ENCODE results near the gene SATB1. TPM values are rescaled to one million over a fixed set of nuclear protein-coding genes. Genes with fewer than 3 reads are reported as not detected.

Gene SATB1
- total and polyA plus RNA-seq, 3 experiments from 2014 or later = 89.6 to 163 (median 158) TPM

DNA sequence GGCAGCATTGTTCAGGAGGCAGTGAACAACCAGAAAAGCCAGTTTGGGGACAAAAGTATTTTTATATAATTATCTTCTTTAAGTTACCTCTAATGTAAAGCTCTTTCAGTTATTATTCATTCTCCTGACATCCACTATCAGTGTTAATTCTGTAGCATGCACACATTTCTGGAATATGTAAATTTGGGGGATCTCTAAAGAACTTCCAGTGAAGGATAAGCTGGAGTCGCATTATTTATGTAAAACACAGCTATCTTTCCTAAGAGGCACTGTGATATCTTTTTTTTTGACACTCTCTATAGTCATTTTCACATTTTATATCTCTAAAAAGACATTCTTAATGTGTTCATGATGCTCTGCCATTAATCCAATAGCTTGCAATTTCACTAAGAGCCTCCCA is 26.7 kb downstream of the SATB1 start:
- ChIA-PET CTCF (interaction anchor here (1.5 kb wide), 1 partner anchor 12 kb away, joined by 3 read pairs; no protein-coding TSS in a partner anchor), POLR2A (no interaction called here)
- no peak overlapping the region for H3K4me3 Mint-ChIP-seq

DNA sequence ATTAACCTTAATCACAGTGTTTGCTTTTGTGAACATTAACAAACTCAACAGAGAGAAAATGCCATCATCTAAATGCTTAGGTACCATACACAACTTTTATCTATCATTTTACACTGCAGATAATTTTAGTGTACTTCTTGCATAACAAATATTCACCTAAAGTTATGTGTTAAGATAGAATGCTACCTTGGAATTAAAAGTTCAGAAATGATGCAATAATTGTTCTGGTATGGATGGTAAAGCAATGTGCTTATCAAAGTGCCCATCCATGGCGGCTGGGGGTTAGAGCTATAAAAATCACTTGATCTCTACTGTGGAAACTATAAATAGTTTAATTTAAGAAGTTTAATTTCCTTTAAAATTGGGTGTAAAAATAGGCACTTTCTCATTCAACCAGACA is 28.7 kb downstream of the SATB1 start:
- no peaks in the 10 kb centered on the region for H3K27me3 ChIP-seq (ENCODE audit: insufficient read depth, low read length, poor library complexity, severe bottlenecking)
- ChIA-PET POLR2A (no interaction called here), CTCF (no interaction called here)
- H3K4me1 Mint-ChIP-seq = peaks cover 58 to 79% (median 68%) of the 10 kb centered on the region in 3 donors
- no peaks in the 10 kb centered on the region for H3K9me3 ChIP-seq (ENCODE audit: low read length)
- peak overlapping the region in 5 of 8 donors; percentile 0 to 72 (median 58) for H3K27ac Mint-ChIP-seq
- no peak for DNase-seq
- no peaks in the 10 kb centered on the region for H3K27me3 Mint-ChIP-seq
- H3K36me3 Mint-ChIP-seq = peaks cover 23 to 77% (median 26%) of the 10 kb centered on the region in 3 donors
- H3K4me3 ChIP-seq (ENCODE audit: low read length) = no peak overlapping the region
- no peak overlapping the region for H3K27ac ChIP-seq (ENCODE audit: low read depth, low read length)
- H3K4me1 ChIP-seq (ENCODE audit: insufficient read depth, low read length) = peaks cover 73% of the 10 kb centered on the region
- no peak overlapping the region for H3K4me3 Mint-ChIP-seq
- peaks cover 17% of the 10 kb centered on the region for H3K36me3 ChIP-seq (ENCODE audit: insufficient read depth, low read length)
- no peaks in the 10 kb centered on the region for H3K9me3 Mint-ChIP-seq

More for the DNA sequence above, 26.7 kb downstream of the SATB1 start:
- no peaks in the 10 kb centered on the region for H3K27me3 ChIP-seq (ENCODE audit: insufficient read depth, low read length, poor library complexity, severe bottlenecking)
- H3K4me1 ChIP-seq (ENCODE audit: insufficient read depth, low read length) = peaks cover 89% of the 10 kb centered on the region
- Mint-ChIP-seq H3K36me3 (peaks cover 16 to 72% (median 21%) of the 10 kb centered on the region in 3 donors), H3K9me3 (no peaks in the 10 kb centered on the region), H3K4me1 (peaks cover 68 to 88% (median 72%) of the 10 kb centered on the region in 3 donors), H3K27ac (peak overlapping the region in 3 of 8 donors; percentile 3 to 32 (median 24)), H3K27me3 (no peaks in the 10 kb centered on the region)
- H3K27ac ChIP-seq (ENCODE audit: low read depth, low read length) = no peak overlapping the region
- H3K36me3 ChIP-seq (ENCODE audit: insufficient read depth, low read length) = peaks cover 17% of the 10 kb centered on the region
- no peak overlapping the region for H3K4me3 ChIP-seq (ENCODE audit: low read length)
- no peaks in the 10 kb centered on the region for H3K9me3 ChIP-seq (ENCODE audit: low read length)
- no peak for DNase-seq

- Mint-ChIP-seq H3K4me3 (no peak overlapping the region), H3K36me3 (peaks cover 19 to 67% (median 23%) of the 10 kb centered on the region in 3 donors), H3K27me3 (no peaks in the 10 kb centered on the region), H3K9me3 (no peaks in the 10 kb centered on the region), H3K4me1 (peaks cover 49 to 71% (median 64%) of the 10 kb centered on the region in 3 donors), H3K27ac (peak overlapping the region in 7 of 8 donors; percentile 21 to 88 (median 53))
- no peaks in the 10 kb centered on the region for H3K27me3 ChIP-seq (ENCODE audit: insufficient read depth, low read length, poor library complexity, severe bottlenecking)
- CTCF ChIA-PET = interaction anchor here (0.9 kb wide), 1 partner anchor 31 kb away, joined by 3 read pairs; the partner anchor contains the start of gene SATB1
- H3K36me3 ChIP-seq (ENCODE audit: insufficient read depth, low read length) = peaks cover 17% of the 10 kb centered on the region
- H3K4me3 ChIP-seq (ENCODE audit: low read length) = no peak overlapping the region
- peaks cover 62% of the 10 kb centered on the region for H3K4me1 ChIP-seq (ENCODE audit: insufficient read depth, low read length)
- H3K9me3 ChIP-seq (ENCODE audit: low read length) = no peaks in the 10 kb centered on the region
- no peak for DNase-seq
- H3K27ac ChIP-seq (ENCODE audit: low read depth, low read length) = no peak overlapping the region
- POLR2A ChIA-PET = no interaction called here
These were observed 30.6 kb downstream of the SATB1 start for GRCh38 chr3:18394384-18394995.

GRCh38 chr3:18393906-18394305 is 31.2 kb downstream of the SATB1 start:
- no peak overlapping the region for H3K4me3 Mint-ChIP-seq
- H3K36me3 Mint-ChIP-seq = peaks cover 16 to 63% (median 21%) of the 10 kb centered on the region in 3 donors
- Histone ChIP-seq H3K4me3 (ENCODE audit: low read length) (no peak overlapping the region), H3K27ac (ENCODE audit: low read depth, low read length) (no peak overlapping the region), H3K36me3 (ENCODE audit: insufficient read depth, low read length) (peaks cover 17% of the 10 kb centered on the region), H3K9me3 (ENCODE audit: low read length) (no peaks in the 10 kb centered on the region), H3K27me3 (ENCODE audit: insufficient read depth, low read length, poor library complexity, severe bottlenecking) (no peaks in the 10 kb centered on the region), H3K4me1 (ENCODE audit: insufficient read depth, low read length) (peaks cover 57% of the 10 kb centered on the region)
- CTCF ChIA-PET = interaction anchor here (0.9 kb wide), 1 partner anchor 31 kb away, joined by 3 read pairs; the partner anchor contains the start of gene SATB1
- no peaks in the 10 kb centered on the region for H3K27me3 Mint-ChIP-seq
- no peaks in the 10 kb centered on the region for H3K9me3 Mint-ChIP-seq
- POLR2A ChIA-PET = no interaction called here
- DNase-seq = no peak
- peak overlapping the region in 7 of 8 donors; percentile 6 to 88 (median 53) for H3K27ac Mint-ChIP-seq
- peaks cover 48 to 70% (median 66%) of the 10 kb centered on the region in 3 donors for H3K4me1 Mint-ChIP-seq

DNA sequence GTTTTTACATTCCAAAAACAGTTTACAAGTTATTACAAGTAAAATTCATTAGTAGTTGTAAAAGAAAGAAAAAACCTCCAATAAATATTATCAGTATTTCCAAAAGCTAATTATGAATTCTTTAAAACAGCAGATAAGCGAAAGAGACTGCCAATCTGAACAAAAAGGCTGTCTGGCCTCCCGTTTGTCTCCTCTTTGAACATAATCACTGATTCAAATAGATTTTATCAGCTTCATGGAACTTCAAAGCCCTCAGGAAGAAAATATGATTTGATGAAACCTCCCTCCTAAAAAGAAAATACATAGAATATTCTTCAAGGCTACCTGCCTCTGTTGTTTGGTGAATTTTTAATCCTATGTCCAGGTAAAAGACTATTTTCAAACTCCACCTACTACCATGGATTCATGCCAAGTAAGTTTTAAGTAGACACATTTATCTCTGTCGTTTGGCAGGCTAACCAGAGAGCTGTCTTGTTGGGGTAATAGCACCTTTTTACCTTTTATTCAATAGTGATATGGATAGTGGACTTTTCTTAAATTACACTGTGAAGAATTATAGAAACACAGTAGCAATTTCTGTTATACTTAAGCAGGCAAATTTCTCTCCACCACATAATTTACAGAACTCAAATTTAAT is 35.0 kb downstream of the SATB1 start:
- DNase-seq = no peak
- H3K4me3 Mint-ChIP-seq = no peak overlapping the region

GRCh38 chr3:18389108-18389733 is 35.9 kb downstream of the SATB1 start:
- CTCF ChIA-PET = interaction anchor here (0.7 to 2.1 kb wide), 11 partner anchors 10 to 1766 kb away, joined by 3 to 8 read pairs (median 3); no protein-coding TSS in a partner anchor
- peak overlapping the region in 5 of 8 donors; percentile 6 to 69 (median 29) for H3K27ac Mint-ChIP-seq

More for the DNA sequence above, 35.0 kb downstream of the SATB1 start:
- Histone ChIP-seq H3K27ac (ENCODE audit: low read depth, low read length) (no peak overlapping the region), H3K9me3 (ENCODE audit: low read length) (no peaks in the 10 kb centered on the region), H3K36me3 (ENCODE audit: insufficient read depth, low read length) (peaks cover 15% of the 10 kb centered on the region), H3K4me1 (ENCODE audit: insufficient read depth, low read length) (peaks cover 52% of the 10 kb centered on the region), H3K4me3 (ENCODE audit: low read length) (no peak overlapping the region), H3K27me3 (ENCODE audit: insufficient read depth, low read length, poor library complexity, severe bottlenecking) (no peaks in the 10 kb centered on the region)
- peaks cover 21 to 65% (median 22%) of the 10 kb centered on the region in 3 donors for H3K36me3 Mint-ChIP-seq
- CTCF ChIA-PET = interaction anchor here (0.9 to 2.1 kb wide), 5 partner anchors 10 to 368 kb away, joined by 3 to 8 read pairs (median 3); no protein-coding TSS in a partner anchor
- POLR2A ChIA-PET = interaction anchor here (0.6 kb wide), 1 partner anchor 55 kb away, joined by 3 read pairs; no protein-coding TSS in a partner anchor
- no peaks in the 10 kb centered on the region for H3K9me3 Mint-ChIP-seq
- H3K27ac Mint-ChIP-seq = peak overlapping the region in 5 of 8 donors; percentile 22 to 94 (median 62)
- peaks cover 39 to 68% (median 62%) of the 10 kb centered on the region in 3 donors for H3K4me1 Mint-ChIP-seq
- no peaks in the 10 kb centered on the region for H3K27me3 Mint-ChIP-seq

GRCh38 chr3:18386274-18386890 is 38.8 kb downstream of the SATB1 start:
- H3K27ac ChIP-seq (ENCODE audit: low read depth, low read length) = no peak overlapping the region
- Mint-ChIP-seq H3K27me3 (no peaks in the 10 kb centered on the region), H3K4me1 (peaks cover 29 to 57% (median 54%) of the 10 kb centered on the region in 3 donors), H3K4me3 (no peak overlapping the region), H3K27ac (peak overlapping the region in 1 of 8 donors; percentile 26), H3K9me3 (no peaks in the 10 kb centered on the region), H3K36me3 (peaks cover 10 to 60% (median 11%) of the 10 kb centered on the region in 3 donors)
- ChIA-PET CTCF (interaction anchor here (1.0 kb wide), 1 partner anchor 12 kb away, joined by 3 read pairs; no protein-coding TSS in a partner anchor), POLR2A (no interaction called here)
- peaks cover 10% of the 10 kb centered on the region for H3K36me3 ChIP-seq (ENCODE audit: insufficient read depth, low read length)
- H3K9me3 ChIP-seq (ENCODE audit: low read length) = no peaks in the 10 kb centered on the region
- H3K4me3 ChIP-seq (ENCODE audit: low read length) = no peak overlapping the region
- DNase-seq = no peak
- peaks cover 53% of the 10 kb centered on the region for H3K4me1 ChIP-seq (ENCODE audit: insufficient read depth, low read length)
- no peaks in the 10 kb centered on the region for H3K27me3 ChIP-seq (ENCODE audit: insufficient read depth, low read length, poor library complexity, severe bottlenecking)

More at GRCh38 chr3:18389108-18389733, 35.9 kb downstream of the SATB1 start:
- Histone ChIP-seq H3K4me3 (ENCODE audit: low read length) (no peak overlapping the region), H3K27ac (ENCODE audit: low read depth, low read length) (no peak overlapping the region), H3K9me3 (ENCODE audit: low read length) (no peaks in the 10 kb centered on the region), H3K4me1 (ENCODE audit: insufficient read depth, low read length) (peaks cover 53% of the 10 kb centered on the region), H3K36me3 (ENCODE audit: insufficient read depth, low read length) (peaks cover 8% of the 10 kb centered on the region), H3K27me3 (ENCODE audit: insufficient read depth, low read length, poor library complexity, severe bottlenecking) (no peaks in the 10 kb centered on the region)
- DNase-seq = peak in 2 of 5 donors; percentile 12 to 51
- Mint-ChIP-seq H3K36me3 (peaks cover 18 to 63% (median 22%) of the 10 kb centered on the region in 3 donors), H3K27me3 (no peaks in the 10 kb centered on the region), H3K4me3 (no peak overlapping the region), H3K9me3 (no peaks in the 10 kb centered on the region), H3K4me1 (peaks cover 32 to 61% (median 58%) of the 10 kb centered on the region in 3 donors)
- POLR2A ChIA-PET = interaction anchor here (0.6 to 0.7 kb wide), 2 partner anchors 18 to 1655 kb away, joined by 3 to 6 read pairs; no protein-coding TSS in a partner anchor

Measured in CD8-positive, alpha-beta memory T cell (primary cell).